Measurements from ENCODE around the gene CLEC4F.

The CLEC4F gene

GRCh38 chr2:70767079-70767698 lies 53.2 kb downstream of the CLEC4F start:
- Histone ChIP-seq H3K4me3 (ENCODE audit: low read depth, low read length) (no peak overlapping the region), H3K27me3 (replicated peaks) (peaks cover 42% of the 10 kb centered on the region), H3K27ac (no peak overlapping the region), H3K36me3 (replicated peaks) (no peaks in the 10 kb centered on the region)
- DNase-seq, result no peak
- in situ Hi-C loops (cut with HindIII; ENCODE audit: low pct_ligation_motif_present, low sequenced_read_pairs), result no loop called here
- TF ChIP-seq CTCF (IDR thresholded peaks at IDR 0.05; ENCODE audit: low read depth, low read length, missing control alignments), result no peak

GRCh38 chr2:70766357-70767078 lies 53.9 kb downstream of the CLEC4F start:
- Histone ChIP-seq H3K36me3 (replicated peaks) (no peaks in the 10 kb centered on the region), H3K27me3 (replicated peaks) (peaks cover 41% of the 10 kb centered on the region), H3K4me3 (ENCODE audit: low read depth, low read length) (no peak overlapping the region), H3K27ac (no peak overlapping the region)
- in situ Hi-C loops (cut with HindIII; ENCODE audit: low pct_ligation_motif_present, low sequenced_read_pairs), result no loop called here
- no peak for DNase-seq
- TF ChIP-seq CTCF (IDR thresholded peaks at IDR 0.05; ENCODE audit: low read depth, low read length, missing control alignments), result no peak

- Histone ChIP-seq H3K27ac (no peak overlapping the region), H3K4me3 (ENCODE audit: low read depth, low read length) (no peak overlapping the region), H3K36me3 (replicated peaks) (no peaks in the 10 kb centered on the region), H3K27me3 (replicated peaks) (peaks cover 38% of the 10 kb centered on the region)
- no peak for TF ChIP-seq CTCF (IDR thresholded peaks at IDR 0.05; ENCODE audit: low read depth, low read length, missing control alignments)
- no peak for DNase-seq
- in situ Hi-C loops (cut with HindIII; ENCODE audit: low pct_ligation_motif_present, low sequenced_read_pairs), result no loop called here
These were observed 54.9 kb downstream of the CLEC4F start for GRCh38 chr2:70765507-70765906.

- Histone ChIP-seq H3K27me3 (replicated peaks) (no peaks in the 10 kb centered on the region), H3K27ac (no peak overlapping the region), H3K4me3 (ENCODE audit: low read depth, low read length) (no peak overlapping the region), H3K36me3 (replicated peaks) (no peaks in the 10 kb centered on the region)
- in situ Hi-C loops (cut with HindIII; ENCODE audit: low pct_ligation_motif_present, low sequenced_read_pairs), result no loop called here
- no peak for TF ChIP-seq CTCF (IDR thresholded peaks at IDR 0.05; ENCODE audit: low read depth, low read length, missing control alignments)
- no peak for DNase-seq
These were observed 61.0 kb downstream of the CLEC4F start for GRCh38 chr2:70759446-70759845.

Data from brain microvascular endothelial cell (primary cell).